Measurements from ENCODE around the gene PDCD11.

The PDCD11 gene

GRCh38 chr10:103492655-103493261 is 96.3 kb downstream of the PDCD11 start:
- H3K4me3 ChIP-seq (IDR thresholded peaks at IDR 0.05; ENCODE audit: insufficient read depth, low read depth, low read length) = no peak overlapping the region
- peaks cover 45% of the 10 kb centered on the region for H3K4me1 ChIP-seq (ENCODE audit: low read depth, poor library complexity, severe bottlenecking)
- no peaks in the 10 kb centered on the region for H4K20me1 ChIP-seq (ENCODE audit: insufficient read depth)
- no peak overlapping the region for H3K9ac ChIP-seq
- peaks cover 10% of the 10 kb centered on the region; the same call in 1 of the 2 replicates for H3K27me3 ChIP-seq (ENCODE audit: insufficient read depth, low read depth)
- no peak for TF ChIP-seq CTCF (conservative IDR thresholded peaks at IDR 0.05; ENCODE audit: low read depth, low read length)
- no peak overlapping the region for H3K4me2 ChIP-seq
- H3K36me3 ChIP-seq (ENCODE audit: insufficient read depth) = no peaks in the 10 kb centered on the region
- no peak overlapping the region for H2AFZ ChIP-seq (ENCODE audit: low read depth)
- H3K27ac ChIP-seq = no peak overlapping the region
- no peaks in the 10 kb centered on the region for H3K79me2 ChIP-seq (ENCODE audit: insufficient read depth, low read depth)

- H3K4me2 ChIP-seq = peak within 1 kb of the TSS; percentile 68
- no peak within 1 kb of the TSS for H3K27ac ChIP-seq
Measured at GRCh38 chr10:103493362-103493915, 97.0 kb downstream of the PDCD11 start, which contains the start of gene NEURL1. Gene NEURL1 (plus strand): TSS chr10:103493705. CDS start chr10:103494388, 683 bp downstream.

DNA sequence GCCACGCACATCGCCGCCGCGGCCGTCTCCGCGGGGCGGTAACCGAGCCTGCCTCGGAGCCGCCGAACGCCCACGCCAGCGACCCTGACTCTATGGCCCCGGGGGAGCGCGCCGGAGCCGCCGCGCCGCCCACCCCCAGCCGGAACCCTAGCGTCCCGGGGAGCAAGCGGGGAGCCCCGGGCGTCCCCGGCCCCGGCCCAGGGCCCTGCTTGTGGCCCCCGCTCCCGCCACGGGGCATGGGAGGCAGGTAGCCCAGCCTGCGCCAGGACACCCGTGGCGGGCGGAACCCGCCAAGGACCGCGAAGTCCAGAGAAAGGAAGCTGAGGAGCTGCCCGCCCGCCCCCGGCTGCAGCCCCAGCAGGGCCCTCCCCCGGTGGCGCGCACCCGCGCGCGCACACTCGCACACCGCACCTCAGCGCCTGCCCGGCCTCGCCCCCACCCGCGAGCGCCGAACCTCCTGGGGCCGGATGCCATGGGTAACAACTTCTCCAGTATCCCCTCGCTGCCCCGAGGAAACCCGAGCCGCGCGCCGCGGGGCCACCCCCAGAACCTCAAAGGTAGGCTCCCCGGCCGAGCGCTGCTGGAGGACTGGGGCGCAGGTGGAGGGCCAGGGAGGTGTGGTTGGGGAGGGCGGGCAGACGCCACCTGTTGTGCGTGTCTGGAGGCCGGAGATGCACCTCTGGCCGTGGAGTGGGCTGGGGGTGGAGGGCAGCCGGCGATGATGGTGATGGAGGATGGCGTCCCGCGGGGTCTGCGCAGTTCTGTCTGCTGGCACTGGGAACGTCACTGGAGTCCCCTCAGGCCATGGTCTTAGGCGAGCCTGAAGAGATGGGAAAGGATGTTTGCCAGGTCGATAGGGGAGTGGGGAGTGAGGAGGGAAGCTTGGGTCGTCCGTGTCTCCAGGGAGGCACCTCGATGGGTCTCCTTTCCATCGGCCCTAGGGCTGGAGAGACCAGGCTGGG is 97.8 kb downstream of the PDCD11 start:
- Histone ChIP-seq H3K27me3 (ENCODE audit: insufficient read depth, low read depth) (peaks cover 10% of the 10 kb centered on the region; the same call in 1 of the 2 replicates), H3K36me3 (ENCODE audit: insufficient read depth) (no peaks in the 10 kb centered on the region), H4K20me1 (ENCODE audit: insufficient read depth) (no peaks in the 10 kb centered on the region), H2AFZ (ENCODE audit: low read depth) (peak overlapping the region; percentile 64), H3K9ac (peak overlapping the region; percentile 37; the same call in 1 of the 2 replicates), H3K4me2 (peak overlapping the region; percentile 68), H3K79me2 (ENCODE audit: insufficient read depth, low read depth) (no peaks in the 10 kb centered on the region), H3K27ac (no peak overlapping the region), H3K4me1 (ENCODE audit: low read depth, poor library complexity, severe bottlenecking) (peaks cover 59% of the 10 kb centered on the region), H3K4me3 (IDR thresholded peaks at IDR 0.05; ENCODE audit: insufficient read depth, low read depth, low read length) (no peak overlapping the region)
- no peak for TF ChIP-seq CTCF (conservative IDR thresholded peaks at IDR 0.05; ENCODE audit: low read depth, low read length)

More at GRCh38 chr10:103493362-103493915, 97.0 kb downstream of the PDCD11 start, which contains the start of gene NEURL1:
- no peaks in the 10 kb centered on the region for H3K79me2 ChIP-seq (ENCODE audit: insufficient read depth, low read depth)
- H3K4me3 ChIP-seq (IDR thresholded peaks at IDR 0.05; ENCODE audit: insufficient read depth, low read depth, low read length) = no peak within 1 kb of the TSS
- no peaks in the 10 kb centered on the region for H4K20me1 ChIP-seq (ENCODE audit: insufficient read depth)
- no peak for TF ChIP-seq CTCF (conservative IDR thresholded peaks at IDR 0.05; ENCODE audit: low read depth, low read length)
- peaks cover 10% of the 10 kb centered on the region; the same call in 1 of the 2 replicates for H3K27me3 ChIP-seq (ENCODE audit: insufficient read depth, low read depth)
- peaks cover 52% of the 10 kb centered on the region for H3K4me1 ChIP-seq (ENCODE audit: low read depth, poor library complexity, severe bottlenecking)
- peak within 1 kb of the TSS; percentile 37; the same call in 1 of the 2 replicates for H3K9ac ChIP-seq
- H2AFZ ChIP-seq (ENCODE audit: low read depth) = peak within 1 kb of the TSS; percentile 64
- no peaks in the 10 kb centered on the region for H3K36me3 ChIP-seq (ENCODE audit: insufficient read depth)

GRCh38 chr10:103495321-103495720 is 98.9 kb downstream of the PDCD11 start:
- Histone ChIP-seq H4K20me1 (ENCODE audit: insufficient read depth) (no peaks in the 10 kb centered on the region), H3K4me3 (IDR thresholded peaks at IDR 0.05; ENCODE audit: insufficient read depth, low read depth, low read length) (no peak overlapping the region), H3K36me3 (ENCODE audit: insufficient read depth) (no peaks in the 10 kb centered on the region), H3K9ac (no peak overlapping the region), H3K79me2 (ENCODE audit: insufficient read depth, low read depth) (no peaks in the 10 kb centered on the region), H2AFZ (ENCODE audit: low read depth) (no peak overlapping the region), H3K27me3 (ENCODE audit: insufficient read depth, low read depth) (peaks cover 10% of the 10 kb centered on the region; the same call in 1 of the 2 replicates), H3K4me1 (ENCODE audit: low read depth, poor library complexity, severe bottlenecking) (peaks cover 59% of the 10 kb centered on the region), H3K27ac (no peak overlapping the region), H3K4me2 (no peak overlapping the region)
- no peak for TF ChIP-seq CTCF (conservative IDR thresholded peaks at IDR 0.05; ENCODE audit: low read depth, low read length)

Data from KMS-11 (cell line).